Measurements from ENCODE around the gene CNIH2.

DNA sequence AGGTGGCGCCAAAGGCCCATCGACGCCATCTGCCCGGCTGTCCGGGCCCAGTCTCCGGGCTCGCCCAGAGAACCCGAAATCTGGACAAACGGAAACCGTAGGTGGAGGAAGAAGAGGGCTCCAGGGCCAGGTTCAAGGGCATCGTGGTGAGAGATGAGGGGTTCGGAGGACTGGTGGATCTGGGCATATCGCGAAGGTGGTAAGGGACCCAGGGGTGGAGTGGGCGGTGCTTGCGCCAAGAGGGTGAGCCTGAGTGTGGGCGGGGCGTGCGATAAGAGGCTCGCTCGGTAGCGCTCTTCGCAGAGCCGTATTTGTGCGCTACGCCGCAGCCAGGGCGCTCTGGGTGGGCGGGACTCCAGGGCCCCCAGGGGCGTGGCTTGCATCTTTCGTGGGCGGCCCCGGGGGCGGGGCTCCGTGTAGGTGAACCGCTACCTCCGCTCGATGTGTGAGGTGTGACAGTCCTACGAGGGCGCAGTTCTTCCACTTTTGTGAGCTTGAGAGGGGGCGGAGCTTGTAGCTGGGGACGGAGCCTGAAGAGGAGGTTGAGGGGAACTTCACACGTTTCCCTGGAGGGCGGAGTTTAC lies 34.1 kb downstream of the CNIH2 start:
- TF ChIP-seq CTCF (IDR thresholded peaks at IDR 0.05; ENCODE audit: control extremely low read depth in 1 of 3, insufficient read depth in 1 of 3, low read depth in 1 of 3, low read length in 3 of 3) (peak in 2 of 3 experiments; percentile 84 to 93; a peak in 3 of 4 replicates), EP300 (IDR thresholded peaks at IDR 0.05; ENCODE audit: borderline replicate concordance in 1 of 2, low read depth in 2 of 2, low read length in 2 of 2) (no peak), POLR2A (IDR thresholded peaks at IDR 0.05; ENCODE audit: control extremely low read depth in 1 of 2, low read depth in 2 of 2, low read length in 2 of 2) (peak in 1 of 2 experiments; percentile 35; a peak in 1 of 3 replicates), CBX8 (IDR thresholded peaks at IDR 0.05; ENCODE audit: borderline replicate concordance, low read depth, low read length) (no peak), MAFK (IDR thresholded peaks at IDR 0.05; ENCODE audit: low read depth, low read length) (no peak), POLR2AphosphoS5 (IDR thresholded peaks at IDR 0.05; ENCODE audit: low read depth, low read length) (no peak; the same call in 1 of the 2 replicates), CHD2 (IDR thresholded peaks at IDR 0.05; ENCODE audit: low read length) (no peak), SRF (IDR thresholded peaks at IDR 0.05; ENCODE audit: low read depth, low read length) (no peak), RFX5 (IDR thresholded peaks at IDR 0.05; ENCODE audit: borderline replicate concordance, low read depth, low read length) (no peak), CBX5 (IDR thresholded peaks at IDR 0.05; ENCODE audit: low read depth, low read length) (no peak), EZH2 (IDR thresholded peaks at IDR 0.05; ENCODE audit: low read depth, low read length, severe bottlenecking) (no peak)
- TF ChIP-seq, protein P1, sequence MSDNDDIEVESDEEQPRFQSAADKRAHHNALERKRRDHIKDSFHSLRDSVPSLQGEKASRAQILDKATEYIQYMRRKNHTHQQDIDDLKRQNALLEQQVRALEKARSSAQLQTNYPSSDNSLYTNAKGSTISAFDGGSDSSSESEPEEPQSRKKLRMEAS (IDR thresholded peaks at IDR 0.05), result peak; percentile 83
- TF ChIP-seq, protein P2, sequence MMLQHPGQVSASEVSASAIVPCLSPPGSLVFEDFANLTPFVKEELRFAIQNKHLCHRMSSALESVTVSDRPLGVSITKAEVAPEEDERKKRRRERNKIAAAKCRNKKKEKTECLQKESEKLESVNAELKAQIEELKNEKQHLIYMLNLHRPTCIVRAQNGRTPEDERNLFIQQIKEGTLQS (IDR thresholded peaks at IDR 0.05; ENCODE audit: insufficient read depth, low read depth, low read length), result no peak

All from H1 (cell line).